HUES64 (cell line): ENCODE results near the gene IFT52.

Experiments
- H3K27ac ChIP-seq: 2 replicates; pipeline ENCODE4 v1.7.0; 2013; ENCODE audit warnings: low read depth, low read length, inconsistent platforms
- H3K27me3 ChIP-seq: 2 replicates; pipeline ENCODE4 v1.6.1; 2013; ENCODE audit warnings: mild to moderate bottlenecking, low read length; ENCODE audit not compliant: insufficient read depth
- H3K36me3 ChIP-seq: 2 replicates; pipeline ENCODE4 v1.6.1; 2013; ENCODE audit warnings: mild to moderate bottlenecking, low read length; ENCODE audit not compliant: insufficient read depth
- H3K4me1 ChIP-seq: 2 replicates; pipeline ENCODE4 v1.6.1; 2013; ENCODE audit warnings: mild to moderate bottlenecking, low read length, moderate library complexity; ENCODE audit not compliant: insufficient read depth
- H3K4me3 ChIP-seq: 2 replicates; pipeline ENCODE4 v1.5.1; 2013; ENCODE audit warnings: mild to moderate bottlenecking, low read length, moderate library complexity
- H3K9ac ChIP-seq: 2 replicates; pipeline ENCODE4 v1.6.1; 2013; ENCODE audit warnings: mild to moderate bottlenecking, low read depth, low read length
- H3K9me3 ChIP-seq: 2 replicates; pipeline ENCODE4 v1.6.1; 2013; ENCODE audit warnings: low read depth, low read length; ENCODE audit not compliant: insufficient read depth
- WGBS: fragments of 150-250, 120-280 bp; methylation state at CpG from one replicate; pipeline ENCODE4 v1.1.7; 2013; ENCODE audit warnings: missing lambda C conversion rate; 5-methylcytosine and 5-hydroxymethylcytosine counted together

Gene IFT52

GRCh38 chr20:43569282-43569681 is 21.5 kb upstream of the IFT52 start:
- no peaks in the 10 kb centered on the region for H3K27me3 ChIP-seq
- no peak overlapping the region for H3K4me3 ChIP-seq
- no peaks in the 10 kb centered on the region for H3K36me3 ChIP-seq
- no peak overlapping the region for H3K27ac ChIP-seq
- WGBS, result 94% methylated on average over 10 of the region's 10 CpGs
- H3K9me3 ChIP-seq, result no peaks in the 10 kb centered on the region
- H3K9ac ChIP-seq, result no peak overlapping the region
- no peaks in the 10 kb centered on the region for H3K4me1 ChIP-seq

GRCh38 chr20:43570496-43570895 is 20.2 kb upstream of the IFT52 start:
- Histone ChIP-seq H3K27ac (no peak overlapping the region), H3K9ac (no peak overlapping the region), H3K36me3 (no peaks in the 10 kb centered on the region), H3K27me3 (no peaks in the 10 kb centered on the region), H3K4me3 (no peak overlapping the region), H3K4me1 (no peaks in the 10 kb centered on the region), H3K9me3 (no peaks in the 10 kb centered on the region)
- 92% methylated on average over 10 of the region's 10 CpGs for WGBS

- Histone ChIP-seq H3K4me1 (no peaks in the 10 kb centered on the region), H3K9me3 (no peaks in the 10 kb centered on the region), H3K4me3 (no peak overlapping the region), H3K9ac (no peak overlapping the region), H3K36me3 (no peaks in the 10 kb centered on the region), H3K27ac (no peak overlapping the region), H3K27me3 (no peaks in the 10 kb centered on the region)
- WGBS, result 88% methylated on average over 3 of the region's 3 CpGs
Measured at GRCh38 chr20:43571310-43571709, 19.4 kb upstream of the IFT52 start.

- whole genome bisulfite sequencing, result 94% methylated on average over 6 of the region's 6 CpGs
- Histone ChIP-seq H3K27me3 (no peaks in the 10 kb centered on the region), H3K36me3 (no peaks in the 10 kb centered on the region)
Measured at GRCh38 chr20:43571771-43572170, 19.0 kb upstream of the IFT52 start.

GRCh38 chr20:43572891-43573290 is 17.8 kb upstream of the IFT52 start:
- no peaks in the 10 kb centered on the region for H3K27me3 ChIP-seq
- WGBS, result 92% methylated on average over 8 of the region's 8 CpGs
- H3K36me3 ChIP-seq, result no peaks in the 10 kb centered on the region
- H3K4me1 ChIP-seq, result no peaks in the 10 kb centered on the region
- H3K27ac ChIP-seq, result no peak overlapping the region
- no peaks in the 10 kb centered on the region for H3K9me3 ChIP-seq
- no peak overlapping the region for H3K4me3 ChIP-seq
- no peak overlapping the region for H3K9ac ChIP-seq

More at GRCh38 chr20:43571771-43572170, 19.0 kb upstream of the IFT52 start:
- Histone ChIP-seq H3K4me3 (no peak overlapping the region), H3K27ac (no peak overlapping the region), H3K9me3 (no peaks in the 10 kb centered on the region), H3K4me1 (no peaks in the 10 kb centered on the region), H3K9ac (no peak overlapping the region)

- Histone ChIP-seq H3K36me3 (no peaks in the 10 kb centered on the region), H3K27me3 (no peaks in the 10 kb centered on the region), H3K27ac (no peak overlapping the region), H3K4me1 (no peaks in the 10 kb centered on the region), H3K4me3 (no peak overlapping the region), H3K9ac (no peak overlapping the region), H3K9me3 (no peaks in the 10 kb centered on the region)
- WGBS, result 81% methylated on average over 10 of the region's 10 CpGs
Measured at GRCh38 chr20:43576108-43576507, 14.6 kb upstream of the IFT52 start.

GRCh38 chr20:43579861-43580793 is 10.6 kb upstream of the IFT52 start:
- Histone ChIP-seq H3K27me3 (no peaks in the 10 kb centered on the region), H3K9ac (no peak overlapping the region), H3K4me3 (no peak overlapping the region), H3K36me3 (no peaks in the 10 kb centered on the region), H3K4me1 (peaks cover 10% of the 10 kb centered on the region), H3K27ac (no peak overlapping the region), H3K9me3 (no peaks in the 10 kb centered on the region)
- 91% methylated on average over 5 of the region's 7 CpGs for WGBS

- Histone ChIP-seq H3K9me3 (no peaks in the 10 kb centered on the region), H3K36me3 (no peaks in the 10 kb centered on the region), H3K9ac (no peak overlapping the region), H3K4me1 (peaks cover 10% of the 10 kb centered on the region), H3K4me3 (no peak overlapping the region), H3K27me3 (no peaks in the 10 kb centered on the region), H3K27ac (no peak overlapping the region)
- WGBS, result 91% methylated on average over 7 of the region's 7 CpGs
Measured at GRCh38 chr20:43583133-43583864, 7.4 kb upstream of the IFT52 start.

- no peaks in the 10 kb centered on the region for H3K27me3 ChIP-seq
- no peak overlapping the region for H3K4me3 ChIP-seq
- no peak overlapping the region for H3K27ac ChIP-seq
- peaks cover 10% of the 10 kb centered on the region for H3K4me1 ChIP-seq
- 88% methylated on average over 2 of the region's 2 CpGs for WGBS
- H3K9me3 ChIP-seq, result no peaks in the 10 kb centered on the region
- no peaks in the 10 kb centered on the region for H3K36me3 ChIP-seq
- no peak overlapping the region for H3K9ac ChIP-seq
Measured at GRCh38 chr20:43583982-43584432, 6.7 kb upstream of the IFT52 start.

- Histone ChIP-seq H3K4me1 (peaks cover 10% of the 10 kb centered on the region), H3K27me3 (no peaks in the 10 kb centered on the region), H3K36me3 (no peaks in the 10 kb centered on the region), H3K27ac (no peak overlapping the region), H3K9me3 (no peaks in the 10 kb centered on the region), H3K4me3 (no peak overlapping the region), H3K9ac (no peak overlapping the region)
- 67% methylated on average over 7 of the region's 7 CpGs for WGBS
Measured at GRCh38 chr20:43584448-43585136, 6.1 kb upstream of the IFT52 start.

GRCh38 chr20:43586641-43587040 is 4.1 kb upstream of the IFT52 start:
- no peaks in the 10 kb centered on the region for H3K27me3 ChIP-seq
- H3K9ac ChIP-seq, result no peak overlapping the region
- no peaks in the 10 kb centered on the region for H3K9me3 ChIP-seq
- peaks cover 10% of the 10 kb centered on the region for H3K4me1 ChIP-seq
- WGBS, result 77% methylated on average over 8 of the region's 8 CpGs
- H3K27ac ChIP-seq, result no peak overlapping the region
- no peak overlapping the region for H3K4me3 ChIP-seq
- H3K36me3 ChIP-seq, result no peaks in the 10 kb centered on the region
